Naive thymus-derived CD4-positive, alpha-beta T cell (primary cell): ENCODE results near the gene TAF5L. TPM values are rescaled to one million over a fixed set of nuclear protein-coding genes. Genes with fewer than 3 reads are reported as not detected.
A peak's percentile ranks its signal among the peaks of the same experiment; 100 is the strongest.

Experiments used
- ATAC-seq: fragments of 150-1000 bp; cut with Tn5 transposase; 2 replicates; pipeline ENCODE4 v1.10.0; 2021; ENCODE audit warnings: mild to moderate bottlenecking, moderate library complexity
- CTCF ChIA-PET: fragments of 350-600 bp; sonication (Branson Sonifier 250); formaldehyde crosslinking; loops from one replicate; lab custom pipeline; 2021; ENCODE audit warnings: antibody characterized with exemption; lab: Charles Lee
- POLR2A ChIA-PET: fragments of 350-600 bp; sonication (Branson Sonifier 250); formaldehyde crosslinking; loops from one replicate; lab custom pipeline; 2021; ENCODE audit warnings: antibody characterized with exemption, inconsistent platforms; lab: Charles Lee
- DNase-seq, 9 donors: peaks; one replicate each; pipeline versions ENCODE4 v3.0.0 to v3.0.0-alpha.2; 2020 to 2022; ENCODE audit warnings: mixed read lengths in 1 of 9
- H3K27ac ChIP-seq: one replicate; pipeline ENCODE4 v1.7.0; 2013; ENCODE audit warnings: mild to moderate bottlenecking, low read depth, low read length, moderate library complexity
- H3K27me3 ChIP-seq, 2 donors: one replicate each; pipeline ENCODE4 v1.7.0; 2013; ENCODE audit warnings: low read length in 2 of 2, mild to moderate bottlenecking in 2 of 2, moderate library complexity in 2 of 2; ENCODE audit not compliant: control insufficient read depth in 2 of 2, insufficient read depth in 2 of 2
- H3K36me3 ChIP-seq, 3 experiments: 1 replicate in 2 of 3; 2 replicates in 1 of 3; pipeline ENCODE4 v1.7.0; 2013; ENCODE audit warnings: low read length in 3 of 3, mild to moderate bottlenecking in 3 of 3, moderate library complexity in 1 of 3; ENCODE audit not compliant: insufficient read depth in 3 of 3, control insufficient read depth in 2 of 3
- H3K4me1 ChIP-seq, 2 donors: one replicate each; pipeline ENCODE4 v1.7.0; 2013; ENCODE audit warnings: low read length in 2 of 2, mild to moderate bottlenecking in 2 of 2, moderate library complexity in 1 of 2; ENCODE audit not compliant: control insufficient read depth in 2 of 2, insufficient read depth in 2 of 2
- H3K4me3 ChIP-seq: 2 replicates; pipeline ENCODE4 v1.7.0; 2013; ENCODE audit warnings: mild to moderate bottlenecking, low read length
- H3K9me3 ChIP-seq, 3 experiments: 1 replicate in 2 of 3; 2 replicates in 1 of 3; pipeline ENCODE4 v1.7.0; 2013; ENCODE audit warnings: low read length in 3 of 3; ENCODE audit not compliant: control insufficient read depth in 2 of 3
- H3K27ac Mint-ChIP-seq, 9 donors: one replicate each; pipeline ENCODE4 v1.8.0; 2020 to 2022; ENCODE audit warnings: mixed read lengths in 9 of 9, mild to moderate bottlenecking in 8 of 9, moderate library complexity in 5 of 9, inconsistent platforms in 2 of 9
- H3K27me3 Mint-ChIP-seq, 5 donors: one replicate each; pipeline ENCODE4 v1.8.0; 2021 to 2022; ENCODE audit warnings: mixed read lengths in 5 of 5, mild to moderate bottlenecking in 1 of 5
- H3K36me3 Mint-ChIP-seq, 5 donors: one replicate each; pipeline ENCODE4 v1.8.0; 2020 to 2022; ENCODE audit warnings: mixed read lengths in 5 of 5, mild to moderate bottlenecking in 3 of 5, inconsistent platforms in 1 of 5
- H3K4me1 Mint-ChIP-seq, 7 donors: one replicate each; pipeline ENCODE4 v1.8.0; 2020 to 2022; ENCODE audit warnings: mixed read lengths in 7 of 7, mild to moderate bottlenecking in 3 of 7, inconsistent platforms in 1 of 7
- H3K4me3 Mint-ChIP-seq, 10 donors: one replicate each; pipeline ENCODE4 v1.8.0; 2020 to 2022; ENCODE audit warnings: mild to moderate bottlenecking in 10 of 10, mixed read lengths in 10 of 10, moderate library complexity in 6 of 10, inconsistent platforms in 2 of 10
- H3K9me3 Mint-ChIP-seq, 11 donors: one replicate each; pipeline ENCODE4 v1.8.0; 2020 to 2022; ENCODE audit warnings: mixed read lengths in 11 of 11, mild to moderate bottlenecking in 4 of 11, inconsistent platforms in 1 of 11, moderate library complexity in 1 of 11
- intact Hi-C, 2 donors: fragments of 100-400 bp; cut with micrococcal nuclease; formaldehyde crosslinking; loops; one replicate each; pipeline ENCODE4 v1.15.1; 2023
- polyA plus RNA-seq, 2 donors: library from polyadenylated mRNA; unstranded; fragments of 300-500 nt; fragmentation: Illumina TruSeq; gene quantifications; one replicate each; pipeline ENCODE4 v1.2.3, GENCODE V29; 2021
- total RNA-seq, 6 experiments: library from RNA in 5 of 6; stranded (reverse) in 5 of 6; gene quantifications; 1 replicate in 5 of 6; 2 replicates in 1 of 6; pipeline ENCODE4 v1.2.3 and lab custom pipeline; 2021 to 2026

Gene TAF5L
- total and polyA plus RNA-seq, 7 experiments from 2014 or later, result 4.7 to 27.2 (median 19.7) TPM

GRCh38 chr1:229585338-229585737 lies 40.6 kb downstream of the TAF5L start:
- no peak overlapping the region for H3K27ac Mint-ChIP-seq
- H3K27me3 Mint-ChIP-seq, result peaks cover 0 to 9% (median 0%) of the 10 kb centered on the region in 5 donors
- ATAC-seq (no peak), DNase-seq (no peak)
- CTCF ChIA-PET, result interaction anchor here (0.7 kb wide), 1 partner anchor 109 kb away, joined by 5 read pairs; no protein-coding TSS in a partner anchor
- H3K9me3 Mint-ChIP-seq, result no peaks in the 10 kb centered on the region
- H3K4me1 Mint-ChIP-seq, result no peaks in the 10 kb centered on the region
- intact Hi-C loops, result no loop called here
- H3K4me3 Mint-ChIP-seq, result no peak overlapping the region
- peaks cover 0 to 8% (median 0%) of the 10 kb centered on the region in 5 donors for H3K36me3 Mint-ChIP-seq
- Histone ChIP-seq H3K4me1 (no peaks in the 10 kb centered on the region), H3K4me3 (no peak overlapping the region), H3K27ac (no peak overlapping the region), H3K9me3 (no peaks in the 10 kb centered on the region), H3K36me3 (no peaks in the 10 kb centered on the region), H3K27me3 (no peaks in the 10 kb centered on the region)
- POLR2A ChIA-PET, result no interaction called here

DNA sequence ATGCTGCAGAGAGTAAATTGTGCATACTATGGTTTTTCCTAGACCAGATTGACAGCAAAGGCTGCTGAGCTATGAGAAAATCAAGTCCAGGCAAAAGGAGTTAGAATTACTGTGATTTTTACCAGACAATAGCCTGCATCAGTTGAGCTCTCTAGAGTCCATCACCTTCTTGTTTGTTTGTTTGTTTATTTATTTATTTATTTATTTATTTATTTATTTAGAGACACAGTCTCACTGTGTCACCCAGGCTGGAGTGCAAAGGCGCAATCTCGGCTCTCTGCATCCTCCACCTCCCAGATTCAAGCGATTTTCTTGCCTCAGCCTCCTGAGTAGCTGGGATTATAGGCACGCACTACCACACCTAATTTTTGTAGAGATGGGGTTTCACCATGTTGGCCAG lies 43.2 kb downstream of the TAF5L start:
- no peak overlapping the region for H3K4me3 Mint-ChIP-seq
- CTCF ChIA-PET, result no interaction called here

GRCh38 chr1:229582011-229582694 lies 43.8 kb downstream of the TAF5L start:
- Mint-ChIP-seq H3K4me3 (no peak overlapping the region), H3K9me3 (no peaks in the 10 kb centered on the region), H3K36me3 (peaks cover 0 to 3% (median 0%) of the 10 kb centered on the region in 5 donors), H3K27me3 (peaks cover 0 to 27% (median 0%) of the 10 kb centered on the region in 5 donors), H3K4me1 (peaks cover 0 to 4% (median 4%) of the 10 kb centered on the region in 7 donors), H3K27ac (peak overlapping the region in 1 of 9 donors; percentile 3)
- no peaks in the 10 kb centered on the region for H3K4me1 ChIP-seq
- DNase-seq (no peak), ATAC-seq (peak; percentile 27)
- H3K36me3 ChIP-seq, result no peaks in the 10 kb centered on the region
- POLR2A ChIA-PET, result no interaction called here
- no peaks in the 10 kb centered on the region for H3K27me3 ChIP-seq
- no peak overlapping the region for H3K27ac ChIP-seq
- no peaks in the 10 kb centered on the region for H3K9me3 ChIP-seq
- intact Hi-C loops, result no loop called here
- CTCF ChIA-PET, result no interaction called here
- H3K4me3 ChIP-seq, result no peak overlapping the region

More for the DNA sequence above, 43.2 kb downstream of the TAF5L start:
- no peaks in the 10 kb centered on the region for H3K27me3 ChIP-seq
- DNase-seq, result no peak
- peaks cover 0 to 4% (median 4%) of the 10 kb centered on the region in 7 donors for H3K4me1 Mint-ChIP-seq
- peaks cover 0 to 3% (median 0%) of the 10 kb centered on the region in 5 donors for H3K36me3 Mint-ChIP-seq
- H3K9me3 Mint-ChIP-seq, result no peaks in the 10 kb centered on the region
- no peak for ATAC-seq
- POLR2A ChIA-PET, result no interaction called here
- no peaks in the 10 kb centered on the region for H3K4me1 ChIP-seq
- intact Hi-C loops, result no loop called here
- no peak overlapping the region for H3K4me3 ChIP-seq
- peaks cover 0 to 26% (median 0%) of the 10 kb centered on the region in 5 donors for H3K27me3 Mint-ChIP-seq
- no peak overlapping the region for H3K27ac Mint-ChIP-seq
- H3K36me3 ChIP-seq, result no peaks in the 10 kb centered on the region
- H3K27ac ChIP-seq, result no peak overlapping the region
- H3K9me3 ChIP-seq, result no peaks in the 10 kb centered on the region

DNA sequence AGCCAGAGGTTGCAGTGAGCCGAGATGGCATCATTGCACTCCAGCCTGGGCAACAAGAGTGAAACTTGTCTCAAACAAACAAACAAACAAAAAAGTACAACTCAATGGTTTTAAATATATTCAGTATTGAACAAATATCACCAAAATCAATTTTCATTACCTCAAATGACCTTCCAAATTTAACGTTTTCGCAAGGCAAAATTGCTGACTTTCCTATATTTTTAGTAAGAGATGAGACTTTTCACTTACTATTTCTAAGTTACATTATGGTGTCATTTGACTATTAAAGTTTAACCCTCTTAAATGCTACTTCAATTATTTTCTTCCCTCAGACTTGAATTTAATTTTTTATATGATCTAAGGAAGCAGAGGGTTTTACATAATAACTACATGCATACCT lies 44.4 kb downstream of the TAF5L start:
- intact Hi-C loops, result no loop called here
- ATAC-seq (no peak), DNase-seq (no peak)
- ChIA-PET POLR2A (no interaction called here), CTCF (no interaction called here)
- Mint-ChIP-seq H3K9me3 (no peaks in the 10 kb centered on the region), H3K4me3 (no peak overlapping the region), H3K4me1 (peaks cover 0 to 4% (median 4%) of the 10 kb centered on the region in 7 donors), H3K36me3 (peaks cover 0 to 3% (median 0%) of the 10 kb centered on the region in 5 donors), H3K27me3 (peaks cover 0 to 29% (median 0%) of the 10 kb centered on the region in 5 donors), H3K27ac (no peak overlapping the region)
- no peaks in the 10 kb centered on the region for H3K36me3 ChIP-seq
- H3K27me3 ChIP-seq, result no peaks in the 10 kb centered on the region
- H3K9me3 ChIP-seq, result no peaks in the 10 kb centered on the region
- H3K4me1 ChIP-seq, result no peaks in the 10 kb centered on the region
- no peak overlapping the region for H3K27ac ChIP-seq
- H3K4me3 ChIP-seq, result no peak overlapping the region

DNA sequence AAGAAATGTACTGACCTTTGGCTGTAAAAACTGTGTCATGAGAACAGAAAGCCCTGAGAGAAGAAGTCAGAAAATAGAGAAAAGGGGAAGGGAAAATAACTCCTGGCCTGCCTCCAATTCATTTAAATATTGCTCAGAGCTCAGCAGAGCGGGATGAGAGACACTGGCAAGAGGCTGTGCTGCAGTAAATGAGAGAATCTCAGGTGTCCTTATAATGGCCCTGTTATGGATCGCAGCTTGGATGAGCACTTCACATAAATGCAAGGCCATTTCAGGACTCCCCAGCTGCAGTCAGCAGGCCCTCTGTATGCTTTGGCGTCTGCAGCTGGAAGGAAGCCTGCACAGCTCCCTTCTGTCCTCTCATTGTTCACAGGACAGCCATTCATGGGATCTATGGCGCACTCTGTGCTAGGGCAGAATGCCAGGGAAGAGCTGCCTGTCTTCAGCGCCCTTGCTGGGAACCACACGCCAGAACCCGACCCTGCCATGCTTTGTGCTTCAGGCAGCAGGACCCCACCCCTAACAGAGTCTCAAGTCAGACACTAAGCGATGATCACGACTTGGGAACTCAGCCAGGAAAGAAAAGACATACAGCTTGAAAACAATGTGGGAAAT lies 46.8 kb downstream of the TAF5L start:
- no peaks in the 10 kb centered on the region for H3K9me3 Mint-ChIP-seq
- H3K4me3 ChIP-seq, result no peak overlapping the region
- H3K4me1 Mint-ChIP-seq, result peaks cover 0 to 4% (median 4%) of the 10 kb centered on the region in 7 donors
- H3K27ac Mint-ChIP-seq, result no peak overlapping the region
- no peak overlapping the region for H3K27ac ChIP-seq
- H3K27me3 ChIP-seq, result no peaks in the 10 kb centered on the region
- CTCF ChIA-PET, result no interaction called here
- H3K4me1 ChIP-seq, result no peaks in the 10 kb centered on the region
- ATAC-seq (peak; percentile 58), DNase-seq (no peak)
- POLR2A ChIA-PET, result interaction anchor here (1.3 kb wide), 1 partner anchor 11 kb away, joined by 4 read pairs; no protein-coding TSS in a partner anchor
- no peak overlapping the region for H3K4me3 Mint-ChIP-seq
- no peaks in the 10 kb centered on the region for H3K36me3 Mint-ChIP-seq
- intact Hi-C loops, result no loop called here
- no peaks in the 10 kb centered on the region for H3K36me3 ChIP-seq
- H3K27me3 Mint-ChIP-seq, result peaks cover 0 to 29% (median 0%) of the 10 kb centered on the region in 5 donors
- H3K9me3 ChIP-seq, result no peaks in the 10 kb centered on the region

DNA sequence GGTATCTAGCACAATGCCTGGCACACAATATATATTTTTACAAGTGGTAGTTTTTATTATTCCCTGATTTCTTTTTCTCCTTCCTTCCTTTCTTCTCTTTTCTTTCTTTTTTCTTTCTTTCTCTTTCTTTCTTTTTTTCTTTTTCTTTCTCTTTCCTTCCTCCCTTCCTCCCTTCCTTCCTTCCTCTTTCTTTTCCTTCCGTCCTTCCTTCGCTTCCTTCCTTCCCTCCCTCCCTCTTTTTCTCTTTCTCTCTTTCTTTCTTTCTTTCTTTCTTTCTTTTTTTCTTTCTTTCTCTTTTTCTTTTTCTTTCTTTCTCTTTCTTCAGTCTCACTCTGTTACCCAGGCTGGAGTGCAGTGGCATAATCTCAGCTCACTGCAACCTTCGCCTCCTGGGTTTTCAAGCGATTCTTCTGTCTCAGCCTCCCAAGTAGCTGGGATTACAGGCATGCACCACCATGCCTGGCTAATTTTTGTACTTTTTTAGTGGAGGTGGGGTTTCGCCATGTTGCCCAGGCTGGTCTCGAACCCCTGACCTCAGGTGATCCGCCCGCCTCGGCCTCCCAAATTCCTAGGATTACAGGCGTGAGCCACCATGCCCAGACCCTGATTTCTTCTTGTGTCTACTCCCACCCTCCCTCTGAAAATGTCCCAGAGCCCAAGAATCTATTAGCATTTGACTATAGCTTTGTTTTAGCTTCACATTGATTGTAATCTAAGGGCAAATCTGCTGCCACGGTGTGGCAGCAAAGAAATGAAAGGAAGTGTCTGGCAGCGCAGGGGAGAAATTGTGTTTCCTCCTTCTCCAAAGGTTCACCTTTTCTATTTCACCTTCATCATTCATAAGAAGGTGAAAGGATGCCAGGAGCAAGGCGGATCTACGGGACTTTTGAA lies 47.5 kb downstream of the TAF5L start:
- no peak overlapping the region for H3K27ac Mint-ChIP-seq
- ATAC-seq, result peak; percentile 14

More for the DNA sequence above, 47.5 kb downstream of the TAF5L start:
- no peak overlapping the region for H3K27ac ChIP-seq
- H3K27me3 ChIP-seq, result no peaks in the 10 kb centered on the region
- ChIA-PET CTCF (no interaction called here), POLR2A (no interaction called here)
- H3K4me3 ChIP-seq, result no peak overlapping the region
- peaks cover 0 to 4% (median 4%) of the 10 kb centered on the region in 7 donors for H3K4me1 Mint-ChIP-seq
- H3K4me1 ChIP-seq, result no peaks in the 10 kb centered on the region
- no peak overlapping the region for H3K4me3 Mint-ChIP-seq
- H3K9me3 Mint-ChIP-seq, result no peaks in the 10 kb centered on the region
- no peaks in the 10 kb centered on the region for H3K9me3 ChIP-seq
- H3K36me3 Mint-ChIP-seq, result no peaks in the 10 kb centered on the region
- intact Hi-C loops, result no loop called here
- no peak for DNase-seq
- H3K36me3 ChIP-seq, result no peaks in the 10 kb centered on the region
- peaks cover 0 to 33% (median 0%) of the 10 kb centered on the region in 5 donors for H3K27me3 Mint-ChIP-seq
